Transverse colon (tissue), 4 donors: Measurements from ENCODE around the gene EIF2S3B.
"Not testable (repeated sequence)": the region's sequence is repeated elsewhere in the genome, so short reads cannot be mapped to it uniquely, and the experiment has no call there.

Source experiments
- CTCF ChIP-seq, 5 experiments: fragments of 200-600 bp in 3 of 5; fragments of 450-650 bp in 2 of 5; sonication (generic) in 3 of 5; IDR thresholded peaks; 1 replicate in 2 of 5; 2 replicates in 3 of 5; pipeline ENCODE4 v1.5.1; 2016 to 2017; ENCODE audit warnings: antibody characterized with exemption in 5 of 5, inconsistent platforms in 3 of 5, mild to moderate bottlenecking in 2 of 5, moderate library complexity in 1 of 5
- EP300 ChIP-seq: sonication (generic); formaldehyde crosslinking; IDR thresholded peaks from one replicate; pipeline ENCODE4 v1.6.1; 2017; ENCODE audit warnings: antibody characterized with exemption, low read depth
- POLR2A ChIP-seq: fragments of 450-650 bp; IDR thresholded peaks from one replicate; pipeline ENCODE4 v1.6.1; 2016; ENCODE audit warnings: antibody characterized with exemption, mild to moderate bottlenecking, moderate library complexity
- POLR2AphosphoS5 ChIP-seq, 3 donors: sonication (generic); formaldehyde crosslinking; IDR thresholded peaks; one replicate each; pipeline ENCODE4 v1.6.1; 2016; ENCODE audit warnings: antibody characterized with exemption in 3 of 3

- TF ChIP-seq POLR2AphosphoS5 (IDR thresholded peaks at IDR 0.05); CTCF (IDR thresholded peaks at IDR 0.05); EP300; POLR2A: not testable (repeated sequence)
Measured at GRCh38 chr12:10481901-10482300, 23.8 kb upstream of the EIF2S3B start.
